HepG2 (cell line): Measurements from ENCODE around the gene HEY2. TPM values are rescaled to one million over a fixed set of nuclear protein-coding genes. Genes with fewer than 3 reads are reported as not detected.

Experiments
- ATAC-seq: fragments of 200-7000 bp; cut with Tn5 transposase; 3 replicates; pipeline ENCODE4 v1.9.1; 2020; ENCODE audit warnings: mild to moderate bottlenecking, moderate library complexity
- BruUV-seq: library from RNA; stranded (reverse); fragments of 400-500 nt; replicated peaks from 2 replicates; lab custom pipeline; 2021; lab: Mats Ljungman, UMichigan
- CTCF ChIA-PET: fragments of 300-600 bp; formaldehyde crosslinking; extraction: SDS; loops from one replicate; lab custom pipeline; 2021; ENCODE audit warnings: low total read pairs, inconsistent platforms, low intra/inter-chr PET ratio; lab: Yijun Ruan, JAX
- POLR2A ChIA-PET: fragments of 350-600 bp; sonication (Branson Sonifier 250); formaldehyde crosslinking; loops from one replicate; lab custom pipeline; 2020; ENCODE audit warnings: antibody characterized with exemption, inconsistent platforms; lab: Yijun Ruan, JAX
- DNase-seq: peaks from one replicate; pipeline ENCODE4 v3.0.0-alpha.2; 2015; ENCODE audit warnings: low spot score
- FAIRE-seq: peaks from 3 replicates; lab custom pipeline; 2011; peaks lifted over from hg19 to GRCh38; lab: Jason Lieb, UNC
- H2AFZ ChIP-seq: one replicate; pipeline ENCODE4 v1.6.1; 2011; ENCODE audit warnings: low read length, inconsistent platforms
- H3K27ac ChIP-seq: fragments of 300-600 bp; 3 replicates; pipeline ENCODE4 v1.8.0; 2011; ENCODE audit warnings: mixed run types, mild to moderate bottlenecking, mixed read lengths, low read length, inconsistent platforms; ENCODE audit not compliant: insufficient read depth; ENCODE audit errors: extremely low read length
- H3K27me3 ChIP-seq, 2 experiments: fragments of 200-600 bp in 1 of 2; 2 replicates in 1 of 2; 3 replicates in 1 of 2; pipeline versions ENCODE4 v1.6.0 to v1.8.0; 2011; ENCODE audit warnings: low read length in 2 of 2, mild to moderate bottlenecking in 2 of 2, moderate library complexity in 2 of 2, inconsistent platforms in 1 of 2; ENCODE audit not compliant: insufficient read depth in 2 of 2, control insufficient read depth in 1 of 2
- H3K36me3 ChIP-seq, 2 experiments: fragments of 200-600 bp in 1 of 2; replicated peaks in 1 of 2; 2 replicates in 1 of 2; 3 replicates in 1 of 2; pipeline versions ENCODE4 v1.5.1 to v1.8.0; 2011; ENCODE audit warnings: low read length in 2 of 2, inconsistent platforms in 1 of 2; ENCODE audit not compliant: insufficient read depth in 2 of 2, control insufficient read depth in 1 of 2
- H3K4me1 ChIP-seq: 2 replicates; pipeline ENCODE4 v1.5.1; 2012; ENCODE audit warnings: low read length, inconsistent platforms; ENCODE audit not compliant: insufficient read depth
- H3K4me2 ChIP-seq: 2 replicates; pipeline ENCODE4 v1.6.0; 2011; ENCODE audit warnings: low read depth, low read length, inconsistent platforms
- H3K4me3 ChIP-seq, 3 experiments: fragments of 200-600 bp in 1 of 3; sonication (generic), shearing (Covaris generic) in 1 of 3; replicated peaks in 1 of 3; 2 replicates each; pipeline ENCODE4 v1.5.1; 2011 to 2016; ENCODE audit warnings: low read length in 3 of 3, inconsistent platforms in 2 of 3, low read depth in 2 of 3, mild to moderate bottlenecking in 2 of 3, control low read depth in 1 of 3, mixed read lengths in 1 of 3; ENCODE audit not compliant: insufficient read depth in 1 of 3
- H3K79me2 ChIP-seq: one replicate; pipeline ENCODE4 v1.6.1; 2011; ENCODE audit warnings: low read length, inconsistent platforms; ENCODE audit not compliant: insufficient read depth
- H3K9ac ChIP-seq: 2 replicates; pipeline ENCODE4 v1.6.0; 2011; ENCODE audit warnings: mild to moderate bottlenecking, low read depth, low read length, inconsistent platforms; ENCODE audit not compliant: insufficient read depth
- H3K9me3 ChIP-seq: 2 replicates; pipeline ENCODE4 v1.5.1; 2012; ENCODE audit warnings: mild to moderate bottlenecking, low read length
- H4K20me1 ChIP-seq: 2 replicates; pipeline ENCODE4 v1.6.0; 2011; ENCODE audit warnings: inconsistent platforms, mild to moderate bottlenecking, low read length, moderate library complexity; ENCODE audit not compliant: insufficient read depth
- AFF4 ChIP-seq: sonication (generic); formaldehyde crosslinking; IDR thresholded peaks from 2 replicates; pipeline ENCODE4 v1.4.0; 2020; ENCODE audit warnings: missing genetic modification reagents
- ATF3 ChIP-seq: sonication (generic); formaldehyde crosslinking; IDR thresholded peaks from 2 replicates; pipeline ENCODE4 v1.4.0; 2020; ENCODE audit warnings: missing genetic modification reagents
- CSRNP1 ChIP-seq: sonication (generic); formaldehyde crosslinking; IDR thresholded peaks from 2 replicates; pipeline ENCODE4 v1.8.1; 2023; ENCODE audit warnings: mild to moderate bottlenecking, missing genetic modification reagents
- RAD21 ChIP-seq: fragments of 450-650 bp; formaldehyde crosslinking; IDR thresholded peaks from 2 replicates; pipeline ENCODE4 v1.5.0; 2020; ENCODE audit warnings: mild to moderate bottlenecking
- TFDP2 ChIP-seq: sonication (generic); formaldehyde crosslinking; IDR thresholded peaks from 2 replicates; pipeline ENCODE4 v1.4.0; 2020; ENCODE audit warnings: missing genetic modification reagents
- ZMYM2 ChIP-seq: sonication (generic); formaldehyde crosslinking; IDR thresholded peaks from 2 replicates; pipeline ENCODE4 v1.8.0; 2022; ENCODE audit warnings: mild to moderate bottlenecking, missing genetic modification reagents
- ZNF557 ChIP-seq: sonication (generic); formaldehyde crosslinking; IDR thresholded peaks from 2 replicates; pipeline ENCODE4 v1.4.0; 2020; ENCODE audit warnings: missing genetic modification reagents
- ZNF597 ChIP-seq: sonication (generic); formaldehyde crosslinking; IDR thresholded peaks from 2 replicates; pipeline ENCODE4 v1.5.0; 2020; ENCODE audit warnings: missing genetic modification reagents
- ZNF607 ChIP-seq: sonication (generic); formaldehyde crosslinking; IDR thresholded peaks from 2 replicates; pipeline ENCODE4 v1.5.1; 2020; ENCODE audit warnings: missing genetic modification reagents, mild to moderate bottlenecking, borderline replicate concordance
- ZNF766 ChIP-seq: sonication (generic); formaldehyde crosslinking; IDR thresholded peaks from 2 replicates; pipeline ENCODE4 v1.5.0; 2020; ENCODE audit warnings: missing genetic modification reagents, borderline replicate concordance
- WGBS: methylation state at CpG from one replicate; pipeline ENCODE4 v1.1.6; 2017; ENCODE audit warnings: low lambda C conversion rate; 5-methylcytosine and 5-hydroxymethylcytosine counted together
- in situ Hi-C: cut with HindIII; loops from 2 replicates; pipeline ENCODE4 v1.10.0; 2017; ENCODE audit warnings: low pct_unique_long_range_greater_than_20kb; ENCODE audit not compliant: extremely low pct_ligation_motif_present
- intact Hi-C: fragments of 100-400 bp; cut with micrococcal nuclease; formaldehyde crosslinking; loops from one replicate; pipeline ENCODE4 v1.10.0; 2022; ENCODE audit not compliant: unreplicated experiment
- polyA plus RNA-seq, 8 experiments: library from polyadenylated mRNA; depleted of rRNA in 3 of 8; stranded (reverse) in 7 of 8; unstranded in 1 of 8; fragments of >200 nt; fragmentation: Illumina TruSeq in 4 of 8; extraction: Trizol in 4 of 8; gene quantifications; 2 replicates each; pipeline versions ENCODE4 v1.2.1 to v1.2.3, GENCODE V29; 2011 to 2016; ENCODE audit warnings: low read depth in 4 of 8, missing spikeins in 1 of 8, mixed read lengths in 1 of 8; ENCODE audit not compliant: insufficient read depth in 1 of 8
- total RNA-seq, 5 experiments: library from RNA; depleted of rRNA; stranded (reverse); fragments of >200 nt; fragmentation: Illumina TruSeq; extraction: Trizol; gene quantifications; 2 replicates each; pipeline ENCODE4 v1.2.3, GENCODE V29; 2016; ENCODE audit warnings: low read depth in 1 of 5

The HEY2 gene
- total and polyA plus RNA-seq, 2 of the 13 experiments (the other 11 are each of a cell fraction or from before 2014, with no cell fraction given), result 0.04 TPM

- 70% methylated on average over 2 of the region's 2 CpGs for WGBS
- Histone ChIP-seq H3K9ac (no peak overlapping the region), H3K4me1 (peaks cover 15% of the 10 kb centered on the region), H3K79me2 (no peaks in the 10 kb centered on the region), H3K4me3 (no peak overlapping the region), H4K20me1 (no peaks in the 10 kb centered on the region), H3K9me3 (no peaks in the 10 kb centered on the region), H3K36me3 (no peaks in the 10 kb centered on the region), H3K27ac (no peak overlapping the region), H3K4me2 (no peak overlapping the region), H2AFZ (no peak overlapping the region), H3K27me3 (peaks cover 3 to 13% of the 10 kb centered on the region in 2 experiments; a peak in 4 of 5 replicates)
- ChIA-PET CTCF (no interaction called here), POLR2A (no interaction called here)
- no TSS peak for BruUV-seq
- FAIRE-seq (no peak), ATAC-seq (no peak), DNase-seq (no peak)
- intact Hi-C loops (no loop called here), in situ Hi-C loops (loop anchor here (10.0 kb wide), 1 partner anchor 227 kb away; no protein-coding TSS in a partner anchor)
- TF ChIP-seq ATF3 (CRISPR knock-in tag) (no peak), ZNF557 (CRISPR knock-in tag) (no peak), TFDP2 (CRISPR knock-in tag) (no peak)
These were observed 8.1 kb upstream of the HEY2 start for GRCh38 chr6:125741336-125741735.

- Histone ChIP-seq H3K79me2 (no peaks in the 10 kb centered on the region), H2AFZ (no peak overlapping the region), H3K4me2 (no peak overlapping the region), H3K27ac (no peak overlapping the region), H3K9ac (no peak overlapping the region), H3K4me1 (peaks cover 22% of the 10 kb centered on the region), H3K4me3 (no peak overlapping the region), H3K36me3 (no peaks in the 10 kb centered on the region), H4K20me1 (no peaks in the 10 kb centered on the region), H3K9me3 (no peaks in the 10 kb centered on the region), H3K27me3 (peaks cover 3 to 20% of the 10 kb centered on the region in 2 experiments; a peak in 4 of 5 replicates)
- ATAC-seq, result no peak
- DNase-seq, result no peak
- in situ Hi-C loops, result loop anchor here (10.0 kb wide), 1 partner anchor 227 kb away; no protein-coding TSS in a partner anchor
- POLR2A ChIA-PET, result no interaction called here
- CTCF ChIA-PET, result no interaction called here
- 80% methylated on average over 2 of the region's 2 CpGs for WGBS
- no peak for FAIRE-seq
- no TSS peak for BruUV-seq
- intact Hi-C loops, result no loop called here
- no peak for TF ChIP-seq ZNF766 (CRISPR knock-in tag)
- TF ChIP-seq ZNF607 (CRISPR knock-in tag), result no peak
- no peak for TF ChIP-seq ZMYM2 (CRISPR knock-in tag)
- TF ChIP-seq RAD21 (CRISPR knock-in tag), result no peak
- TF ChIP-seq AFF4 (CRISPR knock-in tag), result no peak
- no peak for TF ChIP-seq ZNF597 (CRISPR knock-in tag)
- no peak for TF ChIP-seq CSRNP1 (CRISPR knock-in tag)
These were observed 7.4 kb upstream of the HEY2 start for GRCh38 chr6:125742024-125742423.
